Neural cell (in vitro differentiated cells): ENCODE data around the gene PCGF3. TPM values are rescaled to one million over a fixed set of nuclear protein-coding genes. Genes with fewer than 3 reads are reported as not detected.

Experiments used
- H2AFZ ChIP-seq: fragments of 200-600, 300-800 bp; sonication (generic), shearing (Covaris generic); 2 replicates; pipeline ENCODE4 v1.6.0; 2014; ENCODE audit warnings: low read depth, mild to moderate bottlenecking, antibody characterized with exemption, low read length, moderate library complexity
- H3F3A ChIP-seq: fragments of 200-600 bp; shearing (Covaris generic); 2 replicates; pipeline ENCODE4 v1.6.1; 2016; ENCODE audit warnings: mild to moderate bottlenecking, moderate library complexity, mixed read lengths, antibody characterized with exemption, low read length; ENCODE audit not compliant: insufficient read depth, poor library complexity, severe bottlenecking
- H3K27ac ChIP-seq: fragments of 200-600, 300-800 bp; sonication (generic), shearing (Covaris generic); 2 replicates; pipeline ENCODE4 v1.5.1; 2014; ENCODE audit warnings: mild to moderate bottlenecking, low read length, moderate library complexity
- H3K27me3 ChIP-seq: fragments of 300-800, 200-600 bp; sonication (generic), shearing (Covaris generic); 2 replicates; pipeline ENCODE4 v1.6.0; 2014; ENCODE audit warnings: mild to moderate bottlenecking, low read depth, low read length, moderate library complexity; ENCODE audit not compliant: insufficient read depth
- H3K36me3 ChIP-seq: fragments of 300-800, 200-600 bp; sonication (generic), shearing (Covaris generic); 2 replicates; pipeline ENCODE4 v1.5.1; 2014; ENCODE audit warnings: mild to moderate bottlenecking, antibody characterized with exemption, low read length, moderate library complexity; ENCODE audit not compliant: insufficient read depth
- H3K4me2 ChIP-seq: fragments of 300-800, 200-600 bp; sonication (generic), shearing (Covaris generic); 2 replicates; pipeline ENCODE4 v1.6.0; 2014; ENCODE audit warnings: mild to moderate bottlenecking, low read length
- H3K4me3 ChIP-seq: fragments of 300-800, 200-600 bp; sonication (generic), shearing (Covaris generic); 2 replicates; pipeline ENCODE4 v1.5.1; 2014; ENCODE audit warnings: mild to moderate bottlenecking, low read length, moderate library complexity
- H3K79me2 ChIP-seq: fragments of 200-600 bp; shearing (Covaris generic); replicated peaks from 2 replicates; pipeline ENCODE4 v1.6.0; 2014; ENCODE audit warnings: mild to moderate bottlenecking, low read length, moderate library complexity; ENCODE audit not compliant: insufficient read depth
- H3K9ac ChIP-seq: fragments of 300-800, 200-600 bp; sonication (generic), shearing (Covaris generic); 2 replicates; pipeline ENCODE4 v1.6.1; 2016; ENCODE audit warnings: mild to moderate bottlenecking, low read length, mixed read lengths
- H3K9me2 ChIP-seq: fragments of 200-600 bp; shearing (Covaris generic); 2 replicates; pipeline ENCODE4 v1.6.1; 2016; ENCODE audit warnings: mild to moderate bottlenecking, low read length, mixed read lengths; ENCODE audit not compliant: insufficient read depth
- H3K9me3 ChIP-seq: fragments of 200-600, 300-800 bp; sonication (generic), shearing (Covaris generic); 2 replicates; pipeline ENCODE4 v1.6.1; 2016; ENCODE audit warnings: mild to moderate bottlenecking, mixed run types, low read length, moderate library complexity, mixed read lengths
- H4K20me1 ChIP-seq: fragments of 200-600 bp; shearing (Covaris generic); 2 replicates; pipeline ENCODE4 v1.6.1; 2016; ENCODE audit warnings: mild to moderate bottlenecking, mixed run types; ENCODE audit not compliant: insufficient read depth
- EP300 ChIP-seq: fragments of 450-650 bp; conservative IDR thresholded peaks from 2 replicates; pipeline ENCODE4 v1.6.1; 2014; ENCODE audit warnings: antibody characterized with exemption, mild to moderate bottlenecking, moderate library complexity; ENCODE audit not compliant: poor library complexity, severe bottlenecking
- EZH2 ChIP-seq: fragments of 200-600, 300-800 bp; shearing (Covaris generic), sonication (generic); IDR thresholded peaks from 2 replicates; pipeline ENCODE4 v1.6.1; 2014; ENCODE audit warnings: antibody characterized with exemption, low read length, borderline replicate concordance, mild to moderate bottlenecking; ENCODE audit not compliant: insufficient read depth, poor library complexity, severe bottlenecking
- MXI1 ChIP-seq: fragments of 450-650 bp; conservative IDR thresholded peaks from 2 replicates; pipeline ENCODE4 v1.6.1; 2014; ENCODE audit warnings: antibody characterized with exemption, mild to moderate bottlenecking; ENCODE audit not compliant: poor library complexity, severe bottlenecking
- POLR2AphosphoS5 ChIP-seq: IDR thresholded peaks from 2 replicates; pipeline ENCODE4 v1.6.1; 2012
- RAD21 ChIP-seq: fragments of 450-650 bp; conservative IDR thresholded peaks from 2 replicates; pipeline ENCODE4 v1.6.1; 2014; ENCODE audit warnings: antibody characterized with exemption, mild to moderate bottlenecking, moderate library complexity
- SMC3 ChIP-seq: fragments of 450-650 bp; conservative IDR thresholded peaks from 2 replicates; pipeline ENCODE4 v1.6.1; 2014; ENCODE audit warnings: antibody characterized with exemption, mild to moderate bottlenecking, moderate library complexity; ENCODE audit not compliant: poor library complexity
- TAF1 ChIP-seq: IDR thresholded peaks from 2 replicates; pipeline ENCODE4 v1.6.1; 2012; ENCODE audit warnings: low read depth
- polyA plus RNA-seq: library from polyadenylated mRNA; depleted of rRNA; stranded (reverse); fragments of >200 nt; gene quantifications from 2 replicates; pipeline ENCODE4 v1.2.3, GENCODE V29; 2014
- TF ChIP-seq, protein P1 (sequence below): IDR thresholded peaks from 2 replicates; pipeline ENCODE4 v1.6.1; 2012; ENCODE audit warnings: borderline replicate concordance
- TF ChIP-seq, protein P2 (sequence below): fragments of 450-650 bp; IDR thresholded peaks from 2 replicates; pipeline ENCODE4 v1.5.1; 2014; ENCODE audit warnings: antibody characterized with exemption, mild to moderate bottlenecking, moderate library complexity; ENCODE audit not compliant: poor library complexity, severe bottlenecking

The PCGF3 gene
- polyA plus RNA-seq, 1 donor from 2014 or later = 117 TPM

- no peaks in the 10 kb centered on the region for H3K79me2 ChIP-seq
- H3K9me2 ChIP-seq = no peaks in the 10 kb centered on the region
- no peaks in the 10 kb centered on the region for H3K9me3 ChIP-seq
- H3K4me3 ChIP-seq = no peak overlapping the region
- no peak overlapping the region for H3K9ac ChIP-seq
- H4K20me1 ChIP-seq = no peaks in the 10 kb centered on the region
- TF ChIP-seq, protein P1, sequence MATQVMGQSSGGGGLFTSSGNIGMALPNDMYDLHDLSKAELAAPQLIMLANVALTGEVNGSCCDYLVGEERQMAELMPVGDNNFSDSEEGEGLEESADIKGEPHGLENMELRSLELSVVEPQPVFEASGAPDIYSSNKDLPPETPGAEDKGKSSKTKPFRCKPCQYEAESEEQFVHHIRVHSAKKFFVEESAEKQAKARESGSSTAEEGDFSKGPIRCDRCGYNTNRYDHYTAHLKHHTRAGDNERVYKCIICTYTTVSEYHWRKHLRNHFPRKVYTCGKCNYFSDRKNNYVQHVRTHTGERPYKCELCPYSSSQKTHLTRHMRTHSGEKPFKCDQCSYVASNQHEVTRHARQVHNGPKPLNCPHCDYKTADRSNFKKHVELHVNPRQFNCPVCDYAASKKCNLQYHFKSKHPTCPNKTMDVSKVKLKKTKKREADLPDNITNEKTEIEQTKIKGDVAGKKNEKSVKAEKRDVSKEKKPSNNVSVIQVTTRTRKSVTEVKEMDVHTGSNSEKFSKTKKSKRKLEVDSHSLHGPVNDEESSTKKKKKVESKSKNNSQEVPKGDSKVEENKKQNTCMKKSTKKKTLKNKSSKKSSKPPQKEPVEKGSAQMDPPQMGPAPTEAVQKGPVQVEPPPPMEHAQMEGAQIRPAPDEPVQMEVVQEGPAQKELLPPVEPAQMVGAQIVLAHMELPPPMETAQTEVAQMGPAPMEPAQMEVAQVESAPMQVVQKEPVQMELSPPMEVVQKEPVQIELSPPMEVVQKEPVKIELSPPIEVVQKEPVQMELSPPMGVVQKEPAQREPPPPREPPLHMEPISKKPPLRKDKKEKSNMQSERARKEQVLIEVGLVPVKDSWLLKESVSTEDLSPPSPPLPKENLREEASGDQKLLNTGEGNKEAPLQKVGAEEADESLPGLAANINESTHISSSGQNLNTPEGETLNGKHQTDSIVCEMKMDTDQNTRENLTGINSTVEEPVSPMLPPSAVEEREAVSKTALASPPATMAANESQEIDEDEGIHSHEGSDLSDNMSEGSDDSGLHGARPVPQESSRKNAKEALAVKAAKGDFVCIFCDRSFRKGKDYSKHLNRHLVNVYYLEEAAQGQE = no peak
- no peak for TF ChIP-seq EZH2
- TF ChIP-seq POLR2AphosphoS5 = no peak
- TF ChIP-seq EP300 = no peak
- TF ChIP-seq MXI1 = no peak
- TF ChIP-seq TAF1 = no peak
- TF ChIP-seq RAD21 = no peak
- no peak for TF ChIP-seq SMC3
- TF ChIP-seq, protein P2, sequence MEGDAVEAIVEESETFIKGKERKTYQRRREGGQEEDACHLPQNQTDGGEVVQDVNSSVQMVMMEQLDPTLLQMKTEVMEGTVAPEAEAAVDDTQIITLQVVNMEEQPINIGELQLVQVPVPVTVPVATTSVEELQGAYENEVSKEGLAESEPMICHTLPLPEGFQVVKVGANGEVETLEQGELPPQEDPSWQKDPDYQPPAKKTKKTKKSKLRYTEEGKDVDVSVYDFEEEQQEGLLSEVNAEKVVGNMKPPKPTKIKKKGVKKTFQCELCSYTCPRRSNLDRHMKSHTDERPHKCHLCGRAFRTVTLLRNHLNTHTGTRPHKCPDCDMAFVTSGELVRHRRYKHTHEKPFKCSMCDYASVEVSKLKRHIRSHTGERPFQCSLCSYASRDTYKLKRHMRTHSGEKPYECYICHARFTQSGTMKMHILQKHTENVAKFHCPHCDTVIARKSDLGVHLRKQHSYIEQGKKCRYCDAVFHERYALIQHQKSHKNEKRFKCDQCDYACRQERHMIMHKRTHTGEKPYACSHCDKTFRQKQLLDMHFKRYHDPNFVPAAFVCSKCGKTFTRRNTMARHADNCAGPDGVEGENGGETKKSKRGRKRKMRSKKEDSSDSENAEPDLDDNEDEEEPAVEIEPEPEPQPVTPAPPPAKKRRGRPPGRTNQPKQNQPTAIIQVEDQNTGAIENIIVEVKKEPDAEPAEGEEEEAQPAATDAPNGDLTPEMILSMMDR = no peak
- peaks cover 31% of the 10 kb centered on the region for H3K27me3 ChIP-seq
- H3K27ac ChIP-seq = no peak overlapping the region
- no peak overlapping the region for H3K4me2 ChIP-seq
- H3F3A ChIP-seq = no peaks in the 10 kb centered on the region
- no peak overlapping the region for H2AFZ ChIP-seq
- H3K36me3 ChIP-seq = no peaks in the 10 kb centered on the region
These were observed 90.1 kb downstream of the PCGF3 start for GRCh38 chr4:795726-796119.

DNA sequence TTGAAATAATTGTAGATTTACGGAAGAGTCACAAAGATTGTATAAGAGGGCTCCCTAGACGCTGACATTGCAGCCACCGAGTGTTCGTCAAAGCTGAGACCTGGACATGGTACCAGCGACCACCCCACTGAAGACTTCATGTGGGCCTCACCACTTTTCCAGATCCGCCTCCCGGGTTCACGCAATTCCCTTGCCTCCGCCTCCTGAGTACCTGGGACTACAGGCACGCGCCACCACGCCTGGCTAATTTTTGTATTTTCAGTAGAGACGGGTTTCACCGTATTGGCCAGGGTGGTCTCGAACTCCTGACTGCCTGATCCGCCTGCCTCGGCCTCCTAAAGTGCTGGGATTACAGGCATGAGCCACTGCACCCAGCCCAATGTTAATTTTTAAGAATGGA lies 90.6 kb downstream of the PCGF3 start:
- Histone ChIP-seq H3F3A (no peaks in the 10 kb centered on the region), H4K20me1 (no peaks in the 10 kb centered on the region), H3K9me3 (no peaks in the 10 kb centered on the region), H3K4me3 (no peak overlapping the region), H3K27me3 (peaks cover 31% of the 10 kb centered on the region), H3K4me2 (no peak overlapping the region), H3K79me2 (no peaks in the 10 kb centered on the region), H3K9me2 (no peaks in the 10 kb centered on the region), H3K36me3 (peaks cover under 1% of the 10 kb centered on the region), H3K27ac (no peak overlapping the region), H2AFZ (no peak overlapping the region), H3K9ac (no peak overlapping the region)
- TF ChIP-seq, protein P2 = no peak
- TF ChIP-seq, protein P1 = no peak
- TF ChIP-seq RAD21 = no peak
